ENCODE data around the gene SLC29A1. TPM values are rescaled to one million over a fixed set of nuclear protein-coding genes. Genes with fewer than 3 reads are reported as not detected.

SLC29A1 gene
- total RNA-seq, 4 donors from 2014 or later = 61.7 to 317 (median 87.0) TPM

- TF ChIP-seq CTCF (IDR thresholded peaks at IDR 0.05) = no peak
- no peak for ATAC-seq (ENCODE audit: low FRiP score)
- DNase-seq (ENCODE audit: low spot score) = no peak
Measured at GRCh38 chr6:44198684-44199083, 24.7 kb upstream of the SLC29A1 start.

GRCh38 chr6:44199883-44200282 is 23.5 kb upstream of the SLC29A1 start:
- ATAC-seq (ENCODE audit: low FRiP score) (no peak), DNase-seq (ENCODE audit: low spot score) (no peak)
- TF ChIP-seq CTCF (IDR thresholded peaks at IDR 0.05) = no peak

GRCh38 chr6:44201200-44201599 is 22.2 kb upstream of the SLC29A1 start:
- TF ChIP-seq CTCF (IDR thresholded peaks at IDR 0.05) = no peak
- DNase-seq (ENCODE audit: low spot score) (no peak), ATAC-seq (ENCODE audit: low FRiP score) (no peak)

- DNase-seq (ENCODE audit: low spot score) (no peak), ATAC-seq (ENCODE audit: low FRiP score) (no peak)
- TF ChIP-seq CTCF (IDR thresholded peaks at IDR 0.05) = no peak
Measured at GRCh38 chr6:44201638-44202303, 21.6 kb upstream of the SLC29A1 start.

GRCh38 chr6:44202332-44202971 is 20.9 kb upstream of the SLC29A1 start:
- TF ChIP-seq CTCF (IDR thresholded peaks at IDR 0.05) = no peak
- ATAC-seq (ENCODE audit: low FRiP score) = no peak
- DNase-seq (ENCODE audit: low spot score) = no peak

GRCh38 chr6:44202972-44203750 is 20.2 kb upstream of the SLC29A1 start:
- DNase-seq (ENCODE audit: low spot score) = no peak
- ATAC-seq (ENCODE audit: low FRiP score) = no peak
- TF ChIP-seq CTCF (IDR thresholded peaks at IDR 0.05) = no peak

Data from omental fat pad (tissue), 4 donors.